Nephron (organoid): ENCODE data around the gene MYO18A.
A peak's percentile ranks its signal among the peaks of the same experiment; 100 is the strongest.

Source experiments
- H3K27ac Mint-ChIP-seq, 3 experiments: 2 replicates each; pipeline ENCODE4 v1.8.0; 2020; ENCODE audit warnings: mixed read lengths in 3 of 3, mild to moderate bottlenecking in 2 of 3, moderate library complexity in 1 of 3
- H3K27me3 Mint-ChIP-seq: 2 replicates; pipeline ENCODE4 v1.8.0; 2021; ENCODE audit warnings: low read depth, mild to moderate bottlenecking, moderate library complexity, mixed read lengths
- H3K36me3 Mint-ChIP-seq: 2 replicates; pipeline ENCODE4 v1.8.0; 2020; ENCODE audit warnings: low read depth, mixed read lengths
- H3K4me1 Mint-ChIP-seq: 2 replicates; pipeline ENCODE4 v1.8.0; 2020; ENCODE audit warnings: mixed read lengths
- H3K4me3 Mint-ChIP-seq, 3 experiments: 2 replicates each; pipeline ENCODE4 v1.8.0; 2020; ENCODE audit warnings: mild to moderate bottlenecking in 3 of 3, mixed read lengths in 3 of 3, moderate library complexity in 2 of 3
- H3K9me3 Mint-ChIP-seq: 2 replicates; pipeline ENCODE4 v1.8.0; 2020; ENCODE audit warnings: mixed read lengths
- TF ChIP-seq, protein P1 (sequence below), 3 experiments: fragments of 200-600 bp; sonication (generic); IDR thresholded peaks; one replicate each; pipeline ENCODE4 v1.5.0; 2021; ENCODE audit warnings: antibody characterized with exemption in 3 of 3; ENCODE audit not compliant: unreplicated experiment in 3 of 3

Gene MYO18A

DNA sequence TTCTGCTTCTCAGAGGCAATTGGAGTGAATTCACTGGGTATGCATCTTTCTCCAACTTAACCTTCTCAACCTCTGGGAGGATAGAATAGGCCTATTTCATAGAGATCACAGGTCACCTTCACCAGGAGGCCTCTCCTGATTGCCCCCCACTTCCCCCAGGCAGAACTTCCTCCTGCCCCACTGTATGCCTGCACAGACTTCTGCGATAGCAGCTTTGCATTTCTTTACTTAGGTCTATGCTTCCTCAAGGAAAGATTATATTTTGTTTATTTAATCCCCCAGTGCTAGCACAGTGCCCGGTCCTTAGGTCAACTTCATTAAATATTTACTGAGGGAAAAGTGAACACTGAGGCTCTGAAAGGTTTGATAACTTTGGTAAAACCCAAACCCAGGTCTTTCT lies 19.9 kb downstream of the MYO18A start:
- H3K4me3 Mint-ChIP-seq: no peak overlapping the region
- no peaks in the 10 kb centered on the region for H3K27me3 Mint-ChIP-seq
- H3K27ac Mint-ChIP-seq: peak overlapping the region in 2 of 3 experiments; percentile 61 to 63
- no peaks in the 10 kb centered on the region for H3K9me3 Mint-ChIP-seq
- TF ChIP-seq, protein P1, sequence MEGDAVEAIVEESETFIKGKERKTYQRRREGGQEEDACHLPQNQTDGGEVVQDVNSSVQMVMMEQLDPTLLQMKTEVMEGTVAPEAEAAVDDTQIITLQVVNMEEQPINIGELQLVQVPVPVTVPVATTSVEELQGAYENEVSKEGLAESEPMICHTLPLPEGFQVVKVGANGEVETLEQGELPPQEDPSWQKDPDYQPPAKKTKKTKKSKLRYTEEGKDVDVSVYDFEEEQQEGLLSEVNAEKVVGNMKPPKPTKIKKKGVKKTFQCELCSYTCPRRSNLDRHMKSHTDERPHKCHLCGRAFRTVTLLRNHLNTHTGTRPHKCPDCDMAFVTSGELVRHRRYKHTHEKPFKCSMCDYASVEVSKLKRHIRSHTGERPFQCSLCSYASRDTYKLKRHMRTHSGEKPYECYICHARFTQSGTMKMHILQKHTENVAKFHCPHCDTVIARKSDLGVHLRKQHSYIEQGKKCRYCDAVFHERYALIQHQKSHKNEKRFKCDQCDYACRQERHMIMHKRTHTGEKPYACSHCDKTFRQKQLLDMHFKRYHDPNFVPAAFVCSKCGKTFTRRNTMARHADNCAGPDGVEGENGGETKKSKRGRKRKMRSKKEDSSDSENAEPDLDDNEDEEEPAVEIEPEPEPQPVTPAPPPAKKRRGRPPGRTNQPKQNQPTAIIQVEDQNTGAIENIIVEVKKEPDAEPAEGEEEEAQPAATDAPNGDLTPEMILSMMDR (IDR thresholded peaks at IDR 0.05; ENCODE audit: unreplicated experiment in 3 of 3): no peak
- peaks cover 72% of the 10 kb centered on the region for H3K4me1 Mint-ChIP-seq
- H3K36me3 Mint-ChIP-seq: peaks cover 10% of the 10 kb centered on the region

DNA sequence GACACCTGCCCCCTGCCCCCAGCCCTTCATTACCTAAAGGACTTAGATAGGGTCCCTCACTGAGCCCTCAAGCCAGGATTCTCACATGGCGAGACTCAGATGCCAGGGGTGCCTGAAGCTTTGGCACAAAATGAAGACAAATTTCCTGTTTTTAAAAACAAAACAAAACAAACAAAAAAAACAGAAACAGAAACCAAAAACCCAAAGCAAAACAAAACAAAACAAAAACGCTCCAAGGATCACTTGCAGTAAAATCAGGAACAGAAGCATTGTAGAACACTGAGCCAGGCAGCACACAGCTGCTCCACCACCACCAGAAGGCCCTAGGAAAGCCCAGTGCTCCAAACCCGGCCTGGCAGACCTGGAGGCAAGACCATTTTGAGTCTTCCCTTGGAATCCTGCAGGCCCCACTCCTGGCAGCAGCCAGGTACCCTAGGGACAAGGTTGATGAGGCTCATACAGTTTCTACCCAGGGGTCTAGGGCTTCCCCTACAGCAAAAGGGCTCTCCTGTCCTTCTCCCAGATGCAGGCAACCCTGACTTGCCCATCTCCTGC lies 20.8 kb downstream of the MYO18A start:
- Mint-ChIP-seq H3K4me3 (peak overlapping the region in 1 of 3 experiments; percentile 28), H3K9me3 (no peaks in the 10 kb centered on the region), H3K27me3 (no peaks in the 10 kb centered on the region), H3K36me3 (peaks cover 3% of the 10 kb centered on the region), H3K27ac (peak overlapping the region in 2 of 3 experiments; percentile 61 to 63), H3K4me1 (peaks cover 73% of the 10 kb centered on the region)
- TF ChIP-seq, protein P1 (IDR thresholded peaks at IDR 0.05; ENCODE audit: unreplicated experiment in 3 of 3): no peak

DNA sequence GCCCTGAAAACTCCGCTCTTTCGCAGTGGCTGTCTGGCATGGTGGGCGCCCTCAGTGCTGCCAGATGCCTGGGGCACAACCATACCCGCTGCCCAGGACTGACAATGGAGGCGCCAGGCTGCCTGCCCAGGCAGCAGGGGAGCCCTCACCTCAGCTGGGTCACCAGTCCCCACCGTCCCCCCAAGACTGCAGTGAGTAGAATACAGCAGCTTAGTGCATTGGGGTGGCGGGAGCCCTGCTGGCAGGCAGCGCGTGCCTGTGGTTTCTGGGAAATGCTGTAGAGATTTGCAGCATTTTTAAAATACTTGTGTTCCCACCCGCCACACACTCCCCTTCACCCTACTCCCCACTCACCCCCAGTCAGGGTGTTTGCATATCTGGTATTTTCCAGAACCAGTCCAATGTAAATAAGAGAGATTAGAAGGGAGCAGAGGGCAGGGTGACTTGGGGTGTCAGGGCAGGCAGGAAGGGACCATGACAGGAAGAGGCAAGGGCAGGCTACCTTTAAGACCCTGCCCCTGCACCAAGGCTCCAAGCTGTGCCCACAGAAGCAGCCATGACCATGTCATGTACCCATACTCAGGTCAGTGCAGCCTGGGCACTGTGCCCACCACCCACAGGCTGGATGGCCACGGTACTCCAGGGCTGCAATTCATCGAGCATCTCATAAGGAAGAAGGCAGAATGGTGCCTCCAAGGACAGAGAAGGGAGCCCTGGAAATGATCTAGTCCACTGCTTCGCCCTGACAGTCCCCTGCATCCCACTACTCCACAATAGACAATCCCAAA lies 21.5 kb downstream of the MYO18A start:
- TF ChIP-seq, protein P1 (IDR thresholded peaks at IDR 0.05; ENCODE audit: unreplicated experiment in 3 of 3): no peak
- H3K4me3 Mint-ChIP-seq: no peak overlapping the region
- H3K27me3 Mint-ChIP-seq: no peaks in the 10 kb centered on the region
- H3K9me3 Mint-ChIP-seq: no peaks in the 10 kb centered on the region
- H3K4me1 Mint-ChIP-seq: peaks cover 74% of the 10 kb centered on the region
- H3K36me3 Mint-ChIP-seq: no peaks in the 10 kb centered on the region
- H3K27ac Mint-ChIP-seq: peak overlapping the region; percentile 61 to 66 (median 63)

DNA sequence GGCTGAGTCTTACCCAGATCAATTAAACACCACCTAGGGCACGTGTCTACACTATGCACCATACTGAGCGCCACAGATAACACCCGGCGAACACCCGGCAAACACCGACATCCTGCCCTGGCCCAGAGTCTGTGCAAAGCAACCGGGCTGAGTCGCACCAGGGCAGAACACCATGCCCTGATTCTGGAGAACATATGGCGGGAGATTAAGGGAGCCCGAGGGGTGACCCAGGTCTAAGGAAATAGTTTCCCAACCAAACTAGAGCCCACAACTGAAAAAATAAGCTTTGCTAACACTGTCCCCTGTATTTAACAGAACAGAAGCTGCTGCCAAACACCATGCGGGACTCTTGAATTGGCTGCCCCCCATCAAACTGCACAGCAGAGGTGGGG lies 22.1 kb downstream of the MYO18A start:
- Mint-ChIP-seq H3K27ac (peak overlapping the region in 2 of 3 experiments; percentile 39 to 92), H3K4me1 (peaks cover 74% of the 10 kb centered on the region), H3K36me3 (no peaks in the 10 kb centered on the region)

DNA sequence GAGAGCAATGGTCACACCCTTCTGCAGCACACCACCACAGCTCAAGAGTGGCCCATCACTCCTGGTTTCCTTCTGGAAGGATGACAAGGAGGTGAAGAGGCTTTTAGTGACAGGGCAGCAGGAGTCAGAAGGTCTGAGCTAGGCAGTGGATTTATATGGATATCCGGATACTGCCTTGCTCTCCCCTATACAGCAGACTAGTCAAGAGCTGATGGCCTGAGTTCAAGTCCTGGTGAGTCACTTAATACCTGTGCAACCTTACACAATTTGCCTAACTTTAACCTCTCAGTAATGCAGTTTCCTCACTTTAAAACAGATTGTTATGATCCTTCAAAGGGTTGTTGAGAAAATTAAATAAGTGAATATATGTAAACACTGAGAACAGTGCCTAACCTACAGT lies 22.9 kb downstream of the MYO18A start:
- H3K27me3 Mint-ChIP-seq: no peaks in the 10 kb centered on the region
- H3K9me3 Mint-ChIP-seq: no peaks in the 10 kb centered on the region
- TF ChIP-seq, protein P1 (IDR thresholded peaks at IDR 0.05; ENCODE audit: unreplicated experiment in 3 of 3): no peak
- no peak overlapping the region for H3K4me3 Mint-ChIP-seq
- H3K4me1 Mint-ChIP-seq: peaks cover 69% of the 10 kb centered on the region
- peak overlapping the region; percentile 91 to 96 (median 92) for H3K27ac Mint-ChIP-seq
- no peaks in the 10 kb centered on the region for H3K36me3 Mint-ChIP-seq

More for the DNA sequence above, 22.1 kb downstream of the MYO18A start:
- H3K4me3 Mint-ChIP-seq: no peak overlapping the region
- TF ChIP-seq, protein P1 (IDR thresholded peaks at IDR 0.05; ENCODE audit: unreplicated experiment in 3 of 3): no peak
- H3K9me3 Mint-ChIP-seq: no peaks in the 10 kb centered on the region
- H3K27me3 Mint-ChIP-seq: no peaks in the 10 kb centered on the region
